Tibial nerve (tissue), 3 donors: ENCODE measurements around the gene PHF14.

Experiments used
- CTCF ChIP-seq, 5 experiments: fragments of 200-600 bp in 3 of 5; fragments of 450-650 bp in 2 of 5; sonication (generic) in 3 of 5; IDR thresholded peaks; one replicate each; pipeline ENCODE4 v1.5.1; 2016 to 2019; ENCODE audit warnings: antibody characterized with exemption in 5 of 5, mild to moderate bottlenecking in 3 of 5, moderate library complexity in 2 of 5
- POLR2A ChIP-seq, 2 donors: fragments of 450-650 bp; IDR thresholded peaks; one replicate each; pipeline ENCODE4 v1.6.1; 2017; ENCODE audit warnings: antibody characterized with exemption in 2 of 2, mild to moderate bottlenecking in 2 of 2, moderate library complexity in 2 of 2

- TF ChIP-seq CTCF (IDR thresholded peaks at IDR 0.05) = no peak
- no peak for TF ChIP-seq POLR2A (IDR thresholded peaks at IDR 0.05)
These were observed 32.8 kb upstream of the PHF14 start for GRCh38 chr7:10940704-10941355.
